Fibroblast of lung (primary cell): ENCODE data around the gene SERPINC1.

Experiments
- CTCF ChIP-seq, 2 donors: IDR thresholded peaks in 1 of 2; conservative IDR thresholded peaks in 1 of 2; 1 replicate in 1 of 2; 2 replicates in 1 of 2; pipeline ENCODE4 v1.5.1; 2011 to 2012; ENCODE audit warnings: low read length in 2 of 2, control low read depth in 1 of 2, inconsistent platforms in 1 of 2, low read depth in 1 of 2, mild to moderate bottlenecking in 1 of 2
- EZH2 ChIP-seq: IDR thresholded peaks from 2 replicates; pipeline ENCODE4 v1.5.1; 2012; ENCODE audit warnings: low read length, control low read depth, mild to moderate bottlenecking; ENCODE audit errors: missing control alignments

DNA sequence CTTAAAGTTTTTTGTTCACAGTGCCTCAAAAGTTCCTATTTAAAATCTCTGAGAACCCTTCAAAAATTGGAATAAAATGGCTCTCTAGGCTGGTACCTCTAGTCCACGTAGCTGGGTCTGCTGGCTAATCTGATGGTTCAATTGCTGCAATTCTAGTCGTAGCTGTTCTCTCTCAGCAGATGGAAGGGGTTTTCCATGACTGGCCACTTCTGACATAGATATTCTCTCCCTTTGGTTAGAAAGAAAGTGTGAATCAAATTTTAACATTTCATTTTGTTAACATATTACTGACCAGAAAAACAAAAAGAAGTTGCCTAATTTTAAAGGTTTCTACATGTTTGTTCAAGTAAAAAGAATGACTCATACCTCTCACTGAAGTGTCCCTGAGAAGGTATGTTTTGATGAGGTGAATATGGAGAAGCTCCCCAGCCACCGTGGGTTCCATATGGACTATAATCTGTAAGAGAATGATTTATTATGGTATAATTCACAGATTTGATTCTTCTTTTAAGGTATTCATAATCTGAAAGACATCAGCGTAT, 29.3 kb upstream of the SERPINC1 start:
- no peak for TF ChIP-seq EZH2
- no peak for TF ChIP-seq CTCF (conservative IDR thresholded peaks at IDR 0.05 in 1 of 2, IDR thresholded peaks at IDR 0.05 in 1 of 2; ENCODE audit: low read depth in 1 of 2, low read length in 2 of 2)
